HepG2 (cell line): ENCODE results near the gene APCDD1L. TPM values are rescaled to one million over a fixed set of nuclear protein-coding genes. Genes with fewer than 3 reads are reported as not detected.

Source experiments
- ATAC-seq: fragments of 200-7000 bp; cut with Tn5 transposase; 3 replicates; pipeline ENCODE4 v1.9.1; 2020; ENCODE audit warnings: mild to moderate bottlenecking, moderate library complexity
- BruUV-seq: library from RNA; stranded (reverse); fragments of 400-500 nt; replicated peaks from 2 replicates; lab custom pipeline; 2021; lab: Mats Ljungman, UMichigan
- CTCF ChIA-PET: fragments of 300-600 bp; formaldehyde crosslinking; extraction: SDS; loops from one replicate; lab custom pipeline; 2021; ENCODE audit warnings: low total read pairs, inconsistent platforms, low intra/inter-chr PET ratio; lab: Yijun Ruan, JAX
- POLR2A ChIA-PET: fragments of 350-600 bp; sonication (Branson Sonifier 250); formaldehyde crosslinking; loops from one replicate; lab custom pipeline; 2020; ENCODE audit warnings: antibody characterized with exemption, inconsistent platforms; lab: Yijun Ruan, JAX
- DNase-seq: peaks from one replicate; pipeline ENCODE4 v3.0.0-alpha.2; 2015; ENCODE audit warnings: low spot score
- FAIRE-seq: peaks from 3 replicates; lab custom pipeline; 2011; peaks lifted over from hg19 to GRCh38; lab: Jason Lieb, UNC
- H2AFZ ChIP-seq: one replicate; pipeline ENCODE4 v1.6.1; 2011; ENCODE audit warnings: low read length, inconsistent platforms
- H3K27ac ChIP-seq: fragments of 300-600 bp; 3 replicates; pipeline ENCODE4 v1.8.0; 2011; ENCODE audit warnings: mixed run types, mild to moderate bottlenecking, mixed read lengths, low read length, inconsistent platforms; ENCODE audit not compliant: insufficient read depth; ENCODE audit errors: extremely low read length
- H3K27me3 ChIP-seq, 2 experiments: fragments of 200-600 bp in 1 of 2; 2 replicates in 1 of 2; 3 replicates in 1 of 2; pipeline versions ENCODE4 v1.6.0 to v1.8.0; 2011; ENCODE audit warnings: low read length in 2 of 2, mild to moderate bottlenecking in 2 of 2, moderate library complexity in 2 of 2, inconsistent platforms in 1 of 2; ENCODE audit not compliant: insufficient read depth in 2 of 2, control insufficient read depth in 1 of 2
- H3K36me3 ChIP-seq, 2 experiments: fragments of 200-600 bp in 1 of 2; replicated peaks in 1 of 2; 2 replicates in 1 of 2; 3 replicates in 1 of 2; pipeline versions ENCODE4 v1.5.1 to v1.8.0; 2011; ENCODE audit warnings: low read length in 2 of 2, inconsistent platforms in 1 of 2; ENCODE audit not compliant: insufficient read depth in 2 of 2, control insufficient read depth in 1 of 2
- H3K4me1 ChIP-seq: 2 replicates; pipeline ENCODE4 v1.5.1; 2012; ENCODE audit warnings: low read length, inconsistent platforms; ENCODE audit not compliant: insufficient read depth
- H3K4me2 ChIP-seq: 2 replicates; pipeline ENCODE4 v1.6.0; 2011; ENCODE audit warnings: low read depth, low read length, inconsistent platforms
- H3K4me3 ChIP-seq, 3 experiments: fragments of 200-600 bp in 1 of 3; sonication (generic), shearing (Covaris generic) in 1 of 3; replicated peaks in 1 of 3; 2 replicates each; pipeline ENCODE4 v1.5.1; 2011 to 2016; ENCODE audit warnings: low read length in 3 of 3, inconsistent platforms in 2 of 3, low read depth in 2 of 3, mild to moderate bottlenecking in 2 of 3, control low read depth in 1 of 3, mixed read lengths in 1 of 3; ENCODE audit not compliant: insufficient read depth in 1 of 3
- H3K79me2 ChIP-seq: one replicate; pipeline ENCODE4 v1.6.1; 2011; ENCODE audit warnings: low read length, inconsistent platforms; ENCODE audit not compliant: insufficient read depth
- H3K9ac ChIP-seq: 2 replicates; pipeline ENCODE4 v1.6.0; 2011; ENCODE audit warnings: mild to moderate bottlenecking, low read depth, low read length, inconsistent platforms; ENCODE audit not compliant: insufficient read depth
- H3K9me3 ChIP-seq: 2 replicates; pipeline ENCODE4 v1.5.1; 2012; ENCODE audit warnings: mild to moderate bottlenecking, low read length
- H4K20me1 ChIP-seq: 2 replicates; pipeline ENCODE4 v1.6.0; 2011; ENCODE audit warnings: inconsistent platforms, mild to moderate bottlenecking, low read length, moderate library complexity; ENCODE audit not compliant: insufficient read depth
- ATF7 ChIP-seq, 2 experiments: fragments of 450-650 bp in 1 of 2; sonication (generic) in 1 of 2; formaldehyde crosslinking in 1 of 2; IDR thresholded peaks; 2 replicates each; pipeline versions ENCODE4 v1.4.0 to v1.6.1; 2016 to 2020; ENCODE audit warnings: antibody characterized with exemption in 1 of 2, mild to moderate bottlenecking in 1 of 2, missing genetic modification reagents in 1 of 2
- FOSL2 ChIP-seq: sonication (generic); formaldehyde crosslinking; IDR thresholded peaks from 2 replicates; pipeline ENCODE4 v1.4.0; 2020; ENCODE audit warnings: missing genetic modification reagents
- MAFK ChIP-seq, 2 experiments: IDR thresholded peaks in 1 of 2; conservative IDR thresholded peaks in 1 of 2; 2 replicates each; pipeline ENCODE4 v1.6.1; 2011; ENCODE audit warnings: improper control_type of control experiment in 2 of 2, low read length in 2 of 2
- NR2C2 ChIP-seq: sonication (generic); formaldehyde crosslinking; IDR thresholded peaks from 2 replicates; pipeline ENCODE4 v1.4.0; 2020; ENCODE audit warnings: missing genetic modification reagents, mild to moderate bottlenecking, moderate library complexity, borderline replicate concordance
- NR2F6 ChIP-seq, 2 experiments: IDR thresholded peaks; 2 replicates each; pipeline ENCODE4 v1.6.1; 2016; ENCODE audit warnings: antibody characterized with exemption in 1 of 2, mild to moderate bottlenecking in 1 of 2
- PCBP1 ChIP-seq: fragments of 200-400 bp; formaldehyde crosslinking; IDR thresholded peaks from 2 replicates; pipeline ENCODE4 v1.6.1; 2017; ENCODE audit warnings: mild to moderate bottlenecking, low read depth, low read length, borderline replicate concordance
- ZBTB1 ChIP-seq: sonication (generic); formaldehyde crosslinking; IDR thresholded peaks from 2 replicates; pipeline ENCODE4 v1.4.0; 2020; ENCODE audit warnings: missing genetic modification reagents, borderline replicate concordance
- ZFP37 ChIP-seq: sonication (generic); formaldehyde crosslinking; IDR thresholded peaks from 2 replicates; pipeline ENCODE4 v1.4.0; 2020; ENCODE audit warnings: missing genetic modification reagents, borderline replicate concordance
- ZNF30 ChIP-seq: sonication (generic); formaldehyde crosslinking; IDR thresholded peaks from 2 replicates; pipeline ENCODE4 v1.5.0; 2020; ENCODE audit warnings: mild to moderate bottlenecking, missing genetic modification reagents
- ZNF484 ChIP-seq: sonication (generic); formaldehyde crosslinking; IDR thresholded peaks from 2 replicates; pipeline ENCODE4 v1.5.1; 2020; ENCODE audit warnings: mild to moderate bottlenecking, low read depth, missing genetic modification reagents, borderline replicate concordance
- ZNF550 ChIP-seq: sonication (generic); formaldehyde crosslinking; IDR thresholded peaks from 2 replicates; pipeline ENCODE4 v1.4.0; 2020; ENCODE audit warnings: mild to moderate bottlenecking, missing genetic modification reagents, borderline replicate concordance
- ZNF567 ChIP-seq: sonication (generic); formaldehyde crosslinking; IDR thresholded peaks from 2 replicates; pipeline ENCODE4 v1.8.1; 2023; ENCODE audit warnings: mild to moderate bottlenecking, missing genetic modification reagents, borderline replicate concordance
- WGBS: methylation state at CpG from one replicate; pipeline ENCODE4 v1.1.6; 2017; ENCODE audit warnings: low lambda C conversion rate; 5-methylcytosine and 5-hydroxymethylcytosine counted together
- in situ Hi-C: cut with HindIII; loops from 2 replicates; pipeline ENCODE4 v1.10.0; 2017; ENCODE audit warnings: low pct_unique_long_range_greater_than_20kb; ENCODE audit not compliant: extremely low pct_ligation_motif_present
- intact Hi-C: fragments of 100-400 bp; cut with micrococcal nuclease; formaldehyde crosslinking; loops from one replicate; pipeline ENCODE4 v1.10.0; 2022; ENCODE audit not compliant: unreplicated experiment
- polyA plus RNA-seq, 8 experiments: library from polyadenylated mRNA; depleted of rRNA in 3 of 8; stranded (reverse) in 7 of 8; unstranded in 1 of 8; fragments of >200 nt; fragmentation: Illumina TruSeq in 4 of 8; extraction: Trizol in 4 of 8; gene quantifications; 2 replicates each; pipeline versions ENCODE4 v1.2.1 to v1.2.3, GENCODE V29; 2011 to 2016; ENCODE audit warnings: low read depth in 4 of 8, missing spikeins in 1 of 8, mixed read lengths in 1 of 8; ENCODE audit not compliant: insufficient read depth in 1 of 8
- total RNA-seq, 5 experiments: library from RNA; depleted of rRNA; stranded (reverse); fragments of >200 nt; fragmentation: Illumina TruSeq; extraction: Trizol; gene quantifications; 2 replicates each; pipeline ENCODE4 v1.2.3, GENCODE V29; 2016; ENCODE audit warnings: low read depth in 1 of 5
- TF ChIP-seq, protein P1 (sequence below): sonication (generic); formaldehyde crosslinking; IDR thresholded peaks from 2 replicates; pipeline ENCODE4 v1.4.0; 2020; ENCODE audit warnings: mild to moderate bottlenecking, missing genetic modification reagents
- TF ChIP-seq, protein P2 (sequence below): sonication (generic); formaldehyde crosslinking; IDR thresholded peaks from 2 replicates; pipeline ENCODE4 v1.5.0; 2020; ENCODE audit warnings: mild to moderate bottlenecking, missing genetic modification reagents, borderline replicate concordance

Gene APCDD1L
- total and polyA plus RNA-seq, 2 of the 13 experiments (the other 11 are each of a cell fraction or from before 2014, with no cell fraction given): not detected

DNA sequence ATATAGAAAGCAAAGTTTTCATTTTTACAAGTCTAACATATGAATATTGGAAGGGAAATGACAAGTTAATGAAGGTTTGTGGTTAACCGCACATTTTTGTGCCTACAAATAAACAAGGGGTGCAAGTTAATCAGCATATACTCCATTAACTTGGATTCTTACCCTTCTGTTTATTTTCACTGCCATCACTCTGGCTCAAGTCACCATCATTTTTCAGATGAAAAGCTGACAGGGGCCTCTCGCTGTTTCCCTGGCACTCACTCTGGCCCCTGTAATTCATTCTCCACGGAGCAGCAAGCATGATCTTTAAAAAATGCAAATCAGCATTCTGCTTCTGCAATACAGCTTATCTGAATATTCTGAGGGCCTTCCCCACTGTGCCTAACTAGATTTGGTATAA lies 29.8 kb downstream of the APCDD1L start:
- H3K4me1 ChIP-seq: no peaks in the 10 kb centered on the region
- no peak overlapping the region for H3K27ac ChIP-seq
- H4K20me1 ChIP-seq: no peaks in the 10 kb centered on the region
- H3K4me2 ChIP-seq: no peak overlapping the region
- peaks cover 0 to 21% of the 10 kb centered on the region in 2 experiments; a peak in 2 of 5 replicates for H3K27me3 ChIP-seq
- H3K79me2 ChIP-seq: no peaks in the 10 kb centered on the region
- WGBS: 17% methylated on average over 3 of the region's 3 CpGs
- FAIRE-seq: no peak
- in situ Hi-C loops: loop anchor here (10.0 kb wide), 1 partner anchor 359 kb away; no protein-coding TSS in a partner anchor
- no peak for ATAC-seq
- BruUV-seq: no TSS peak
- H3K9me3 ChIP-seq: peaks cover 17% of the 10 kb centered on the region
- no peaks in the 10 kb centered on the region for H3K36me3 ChIP-seq
- no peak for DNase-seq
- intact Hi-C loops: no loop called here
- no peak overlapping the region for H3K4me3 ChIP-seq
- CTCF ChIA-PET: no interaction called here
- TF ChIP-seq MAFK (conservative IDR thresholded peaks at IDR 0.05 in 1 of 2, IDR thresholded peaks at IDR 0.05 in 1 of 2; ENCODE audit: low read length in 2 of 2) (peak in 1 of 2 experiments; percentile 20; a peak in 2 of 4 replicates), NR2F6 (IDR thresholded peaks at IDR 0.05) (no peak), NR2F6 (CRISPR knock-in tag; IDR thresholded peaks at IDR 0.05) (no peak), ZNF484 (no peak)
- POLR2A ChIA-PET: no interaction called here
- H2AFZ ChIP-seq: no peak overlapping the region
- H3K9ac ChIP-seq: no peak overlapping the region

DNA sequence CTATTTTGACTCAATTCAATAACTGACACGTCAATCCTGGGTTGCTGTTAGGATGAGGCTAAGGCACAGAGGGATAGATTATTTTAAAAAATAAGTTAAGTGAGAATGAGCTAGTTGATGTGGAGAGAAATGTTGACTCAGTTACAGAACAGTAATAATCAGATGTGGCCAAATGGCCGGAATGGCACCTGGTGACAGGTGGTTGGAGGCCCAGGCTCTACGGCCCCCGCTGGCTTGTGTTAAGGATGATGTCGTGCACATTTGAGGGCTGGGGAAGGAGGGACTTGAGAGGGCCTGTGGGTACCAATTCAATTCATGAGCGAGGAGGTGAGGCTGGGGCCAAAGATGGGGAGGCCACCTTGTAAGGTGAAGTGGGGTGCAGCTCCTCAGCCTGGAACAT lies 31.7 kb downstream of the APCDD1L start:
- H3K4me3 ChIP-seq: no peak overlapping the region
- ChIA-PET CTCF (no interaction called here), POLR2A (no interaction called here)
- in situ Hi-C loops: loop anchor here (10.0 kb wide), 1 partner anchor 361 kb away; no protein-coding TSS in a partner anchor
- intact Hi-C loops: no loop called here
- no peak overlapping the region for H3K27ac ChIP-seq
- 12% methylated on average over 6 of the region's 6 CpGs for WGBS
- DNase-seq: no peak
- H3K9me3 ChIP-seq: peaks cover 17% of the 10 kb centered on the region
- no peak for ATAC-seq
- peaks cover 0 to 21% of the 10 kb centered on the region in 2 experiments; a peak in 2 of 5 replicates for H3K27me3 ChIP-seq
- no peaks in the 10 kb centered on the region for H3K79me2 ChIP-seq
- H2AFZ ChIP-seq: no peak overlapping the region
- no peaks in the 10 kb centered on the region for H4K20me1 ChIP-seq
- H3K4me1 ChIP-seq: no peaks in the 10 kb centered on the region
- FAIRE-seq: no peak
- H3K36me3 ChIP-seq: no peaks in the 10 kb centered on the region
- H3K9ac ChIP-seq: no peak overlapping the region
- no peak overlapping the region for H3K4me2 ChIP-seq
- no TSS peak for BruUV-seq
- TF ChIP-seq ZFP37 (CRISPR knock-in tag) (no peak), ZNF30 (CRISPR knock-in tag) (no peak), FOSL2 (no peak), PCBP1 (no peak), ZNF550 (no peak), ATF7 (IDR thresholded peaks at IDR 0.05) (no peak), ATF7 (CRISPR knock-in tag; IDR thresholded peaks at IDR 0.05) (no peak), NR2C2 (CRISPR knock-in tag) (no peak), ZBTB1 (CRISPR knock-in tag) (no peak), ZNF567 (no peak)
- TF ChIP-seq, protein P1, sequence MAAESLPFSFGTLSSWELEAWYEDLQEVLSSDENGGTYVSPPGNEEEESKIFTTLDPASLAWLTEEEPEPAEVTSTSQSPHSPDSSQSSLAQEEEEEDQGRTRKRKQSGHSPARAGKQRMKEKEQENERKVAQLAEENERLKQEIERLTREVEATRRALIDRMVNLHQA (CRISPR knock-in tag): no peak
- TF ChIP-seq, protein P2, sequence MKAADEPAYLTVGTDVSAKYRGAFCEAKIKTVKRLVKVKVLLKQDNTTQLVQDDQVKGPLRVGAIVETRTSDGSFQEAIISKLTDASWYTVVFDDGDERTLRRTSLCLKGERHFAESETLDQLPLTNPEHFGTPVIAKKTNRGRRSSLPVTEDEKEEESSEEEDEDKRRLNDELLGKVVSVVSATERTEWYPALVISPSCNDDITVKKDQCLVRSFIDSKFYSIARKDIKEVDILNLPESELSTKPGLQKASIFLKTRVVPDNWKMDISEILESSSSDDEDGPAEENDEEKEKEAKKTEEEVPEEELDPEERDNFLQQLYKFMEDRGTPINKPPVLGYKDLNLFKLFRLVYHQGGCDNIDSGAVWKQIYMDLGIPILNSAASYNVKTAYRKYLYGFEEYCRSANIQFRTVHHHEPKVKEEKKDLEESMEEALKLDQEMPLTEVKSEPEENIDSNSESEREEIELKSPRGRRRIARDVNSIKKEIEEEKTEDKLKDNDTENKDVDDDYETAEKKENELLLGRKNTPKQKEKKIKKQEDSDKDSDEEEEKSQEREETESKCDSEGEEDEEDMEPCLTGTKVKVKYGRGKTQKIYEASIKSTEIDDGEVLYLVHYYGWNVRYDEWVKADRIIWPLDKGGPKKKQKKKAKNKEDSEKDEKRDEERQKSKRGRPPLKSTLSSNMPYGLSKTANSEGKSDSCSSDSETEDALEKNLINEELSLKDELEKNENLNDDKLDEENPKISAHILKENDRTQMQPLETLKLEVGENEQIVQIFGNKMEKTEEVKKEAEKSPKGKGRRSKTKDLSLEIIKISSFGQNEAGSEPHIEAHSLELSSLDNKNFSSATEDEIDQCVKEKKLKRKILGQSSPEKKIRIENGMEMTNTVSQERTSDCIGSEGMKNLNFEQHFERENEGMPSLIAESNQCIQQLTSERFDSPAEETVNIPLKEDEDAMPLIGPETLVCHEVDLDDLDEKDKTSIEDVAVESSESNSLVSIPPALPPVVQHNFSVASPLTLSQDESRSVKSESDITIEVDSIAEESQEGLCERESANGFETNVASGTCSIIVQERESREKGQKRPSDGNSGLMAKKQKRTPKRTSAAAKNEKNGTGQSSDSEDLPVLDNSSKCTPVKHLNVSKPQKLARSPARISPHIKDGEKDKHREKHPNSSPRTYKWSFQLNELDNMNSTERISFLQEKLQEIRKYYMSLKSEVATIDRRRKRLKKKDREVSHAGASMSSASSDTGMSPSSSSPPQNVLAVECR (CRISPR knock-in tag): no peak
